DMS79 treated with DMSO at 0.1 percent for 48 hours (cell line): Measurements from ENCODE around the gene EPS15.
A peak's percentile ranks its signal among the peaks of the same experiment; 100 is the strongest.
"Not testable (repeated sequence)": the region's sequence is repeated elsewhere in the genome, so short reads cannot be mapped to it uniquely, and the experiment has no call there.

Source experiments
- DNase-seq: peaks from one replicate; lab custom pipeline; 2025; lab: John Stamatoyannopoulos, UW

Gene EPS15

GRCh38 chr1:51514733-51515132, 4.3 kb downstream of the EPS15 start:
- DNase-seq, result no peak

GRCh38 chr1:51512606-51513005, 6.5 kb downstream of the EPS15 start:
- DNase-seq, result no peak

- peak; percentile 18 for DNase-seq
Observed at GRCh38 chr1:51512120-51512519, 6.9 kb downstream of the EPS15 start.

GRCh38 chr1:51509773-51510172, 9.3 kb downstream of the EPS15 start:
- no peak for DNase-seq

GRCh38 chr1:51506537-51506936, 12.5 kb downstream of the EPS15 start:
- no peak for DNase-seq

GRCh38 chr1:51504806-51505525, 14.1 kb downstream of the EPS15 start:
- no peak for DNase-seq

GRCh38 chr1:51501218-51501630, 17.8 kb downstream of the EPS15 start:
- not testable (repeated sequence) for DNase-seq

GRCh38 chr1:51499694-51500093, 19.4 kb downstream of the EPS15 start:
- no peak for DNase-seq

GRCh38 chr1:51498924-51499323, 20.1 kb downstream of the EPS15 start:
- no peak for DNase-seq

GRCh38 chr1:51497340-51497739, 21.7 kb downstream of the EPS15 start:
- no peak for DNase-seq

- no peak for DNase-seq
Observed at GRCh38 chr1:51494138-51494830, 24.8 kb downstream of the EPS15 start.

GRCh38 chr1:51491166-51491981, 27.7 kb downstream of the EPS15 start:
- peak; percentile 54 for DNase-seq

GRCh38 chr1:51489472-51489871, 29.6 kb downstream of the EPS15 start:
- DNase-seq, result no peak

- no peak for DNase-seq
Observed at GRCh38 chr1:51488372-51489050, 30.6 kb downstream of the EPS15 start.

GRCh38 chr1:51487628-51488027, 31.4 kb downstream of the EPS15 start:
- no peak for DNase-seq

- DNase-seq, result peak; percentile 68
Observed at GRCh38 chr1:51484591-51484990, 34.5 kb downstream of the EPS15 start.

- no peak for DNase-seq
Observed at GRCh38 chr1:51482881-51483280, 36.2 kb downstream of the EPS15 start.

GRCh38 chr1:51474832-51475620, 44.0 kb downstream of the EPS15 start:
- DNase-seq, result not testable (repeated sequence)

GRCh38 chr1:51473331-51474115, 45.5 kb downstream of the EPS15 start:
- no peak for DNase-seq

- DNase-seq, result no peak
Observed at GRCh38 chr1:51472359-51472758, 46.7 kb downstream of the EPS15 start.

- DNase-seq, result no peak
Observed at GRCh38 chr1:51469518-51469917, 49.5 kb downstream of the EPS15 start.
